WERI-Rb-1 (cell line): ENCODE results near the gene CD4.

ENCODE experiments used
- DNase-seq: peaks from one replicate; pipeline ENCODE4 v3.0.0-alpha.2; 2020
- H3K27ac ChIP-seq: fragments of 250-450 bp; sonication (Bioruptor Pico); 2 replicates; pipeline ENCODE4 v1.5.1; 2020; ENCODE audit warnings: mild to moderate bottlenecking, moderate library complexity
- H3K27me3 ChIP-seq: fragments of 250-450 bp; sonication (Bioruptor Pico); 2 replicates; pipeline ENCODE4 v1.5.1; 2021; ENCODE audit warnings: mild to moderate bottlenecking, low read depth, moderate library complexity; ENCODE audit not compliant: insufficient read depth, severe bottlenecking
- H3K36me3 ChIP-seq: fragments of 250-450 bp; sonication (Bioruptor Pico); 2 replicates; pipeline ENCODE4 v1.5.1; 2020; ENCODE audit warnings: mild to moderate bottlenecking, moderate library complexity
- H3K4me3 ChIP-seq: 2 replicates; pipeline ENCODE4 v1.5.1; 2011; ENCODE audit warnings: low read depth, mild to moderate bottlenecking, control low read depth, low read length
- H3K9me3 ChIP-seq: fragments of 250-450 bp; sonication (Bioruptor Pico); 2 replicates; pipeline ENCODE4 v1.5.1; 2021; ENCODE audit warnings: mild to moderate bottlenecking, moderate library complexity; ENCODE audit not compliant: severe bottlenecking
- TF ChIP-seq, protein P1 (sequence below): IDR thresholded peaks from 2 replicates; pipeline ENCODE4 v1.5.1; 2011; ENCODE audit warnings: low read depth, mild to moderate bottlenecking, control low read depth, inconsistent platforms, low read length

Gene CD4

DNA sequence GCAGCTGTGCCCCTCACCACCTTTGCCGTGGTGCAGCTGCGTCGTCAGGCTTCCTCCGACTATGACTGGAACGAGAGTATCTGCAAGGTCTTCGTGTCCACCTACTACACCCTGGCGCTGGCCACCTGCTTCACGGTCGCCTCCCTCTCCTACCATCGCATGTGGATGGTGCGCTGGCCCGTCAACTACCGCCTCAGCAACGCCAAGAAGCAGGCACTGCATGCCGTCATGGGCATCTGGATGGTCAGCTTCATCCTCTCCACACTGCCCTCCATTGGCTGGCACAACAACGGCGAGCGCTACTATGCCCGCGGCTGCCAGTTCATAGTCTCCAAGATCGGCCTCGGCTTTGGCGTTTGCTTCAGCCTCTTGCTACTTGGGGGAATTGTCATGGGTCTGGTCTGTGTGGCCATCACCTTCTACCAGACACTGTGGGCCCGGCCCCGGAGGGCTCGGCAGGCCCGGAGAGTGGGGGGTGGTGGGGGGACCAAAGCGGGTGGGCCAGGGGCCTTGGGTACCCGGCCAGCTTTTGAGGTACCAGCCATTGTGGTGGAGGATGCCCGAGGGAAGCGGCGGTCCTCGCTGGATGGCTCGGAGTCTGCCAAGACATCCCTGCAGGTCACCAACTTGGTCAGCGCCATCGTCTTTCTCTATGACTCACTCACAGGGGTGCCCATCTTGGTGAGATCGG, 34.9 kb downstream of the CD4 start:
- peaks cover 28% of the 10 kb centered on the region for H3K36me3 ChIP-seq
- DNase-seq = no peak
- H3K27me3 ChIP-seq = no peaks in the 10 kb centered on the region
- no peaks in the 10 kb centered on the region for H3K9me3 ChIP-seq
- no peak overlapping the region for H3K27ac ChIP-seq
- TF ChIP-seq, protein P1, sequence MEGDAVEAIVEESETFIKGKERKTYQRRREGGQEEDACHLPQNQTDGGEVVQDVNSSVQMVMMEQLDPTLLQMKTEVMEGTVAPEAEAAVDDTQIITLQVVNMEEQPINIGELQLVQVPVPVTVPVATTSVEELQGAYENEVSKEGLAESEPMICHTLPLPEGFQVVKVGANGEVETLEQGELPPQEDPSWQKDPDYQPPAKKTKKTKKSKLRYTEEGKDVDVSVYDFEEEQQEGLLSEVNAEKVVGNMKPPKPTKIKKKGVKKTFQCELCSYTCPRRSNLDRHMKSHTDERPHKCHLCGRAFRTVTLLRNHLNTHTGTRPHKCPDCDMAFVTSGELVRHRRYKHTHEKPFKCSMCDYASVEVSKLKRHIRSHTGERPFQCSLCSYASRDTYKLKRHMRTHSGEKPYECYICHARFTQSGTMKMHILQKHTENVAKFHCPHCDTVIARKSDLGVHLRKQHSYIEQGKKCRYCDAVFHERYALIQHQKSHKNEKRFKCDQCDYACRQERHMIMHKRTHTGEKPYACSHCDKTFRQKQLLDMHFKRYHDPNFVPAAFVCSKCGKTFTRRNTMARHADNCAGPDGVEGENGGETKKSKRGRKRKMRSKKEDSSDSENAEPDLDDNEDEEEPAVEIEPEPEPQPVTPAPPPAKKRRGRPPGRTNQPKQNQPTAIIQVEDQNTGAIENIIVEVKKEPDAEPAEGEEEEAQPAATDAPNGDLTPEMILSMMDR = no peak
- no peak overlapping the region for H3K4me3 ChIP-seq

DNA sequence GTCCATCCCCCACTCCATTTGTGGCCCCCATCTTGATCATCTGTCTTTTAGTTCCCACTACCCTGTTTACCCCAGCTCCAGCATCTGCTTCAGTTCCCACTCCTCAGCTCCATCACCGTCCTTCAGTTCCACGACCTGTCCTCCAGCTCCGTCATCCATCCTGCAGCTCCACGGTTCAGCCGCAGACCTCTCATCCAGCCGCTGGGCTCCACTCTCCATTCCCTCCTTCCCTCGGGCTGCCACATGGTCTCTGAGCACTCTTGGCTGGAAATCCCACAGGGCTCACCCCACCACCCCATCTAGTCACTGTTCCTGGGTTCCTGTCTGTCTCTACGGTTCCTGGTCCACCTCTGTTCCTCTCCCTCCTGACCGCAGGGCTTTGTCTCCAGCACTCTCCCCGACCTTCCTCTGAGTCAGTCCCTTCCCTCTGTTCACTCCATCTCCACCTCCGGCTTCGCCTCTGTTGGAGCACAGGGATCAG, 35.6 kb downstream of the CD4 start:
- Histone ChIP-seq H3K9me3 (no peaks in the 10 kb centered on the region), H3K27me3 (no peaks in the 10 kb centered on the region), H3K27ac (peak overlapping the region; percentile 25), H3K4me3 (no peak overlapping the region), H3K36me3 (peaks cover 29% of the 10 kb centered on the region)
- no peak for DNase-seq
- TF ChIP-seq, protein P1 = no peak

DNA sequence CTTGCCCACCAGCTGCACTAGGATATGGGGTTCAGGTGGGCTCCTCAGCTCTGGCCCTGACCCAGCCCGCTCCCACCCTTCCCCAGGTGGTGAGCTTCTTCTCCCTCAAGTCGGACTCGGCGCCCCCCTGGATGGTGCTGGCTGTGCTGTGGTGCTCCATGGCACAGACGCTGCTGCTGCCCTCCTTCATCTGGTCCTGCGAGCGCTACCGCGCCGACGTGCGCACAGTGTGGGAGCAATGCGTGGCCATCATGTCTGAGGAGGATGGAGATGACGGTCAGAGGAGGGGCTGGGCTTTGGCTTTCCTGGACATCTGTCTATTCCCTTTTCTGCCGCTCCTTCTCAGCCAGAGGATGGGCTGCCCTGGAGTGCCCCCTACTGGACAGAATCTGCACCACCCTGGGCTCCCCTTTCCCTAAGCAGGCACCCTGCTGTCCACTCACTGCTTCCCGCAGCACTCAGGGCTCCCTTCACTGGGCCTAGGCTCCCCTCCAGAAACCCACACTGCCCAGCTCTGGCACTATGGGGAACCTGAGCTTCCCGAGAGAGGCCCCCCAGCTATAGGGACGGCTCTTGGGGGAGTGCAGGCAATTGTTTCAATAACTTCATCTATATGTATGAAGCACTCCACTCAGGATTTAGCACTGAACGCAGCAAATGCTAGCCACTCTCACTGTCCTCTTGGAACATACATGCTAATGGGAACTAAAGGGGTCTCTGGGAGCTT, 36.2 kb downstream of the CD4 start:
- DNase-seq = peak; percentile 93
- peak overlapping the region; percentile 25 for H3K27ac ChIP-seq
- H3K4me3 ChIP-seq = no peak overlapping the region
- no peaks in the 10 kb centered on the region for H3K27me3 ChIP-seq
- H3K9me3 ChIP-seq = no peaks in the 10 kb centered on the region
- TF ChIP-seq, protein P1 = peak; percentile 93
- peaks cover 34% of the 10 kb centered on the region for H3K36me3 ChIP-seq

DNA sequence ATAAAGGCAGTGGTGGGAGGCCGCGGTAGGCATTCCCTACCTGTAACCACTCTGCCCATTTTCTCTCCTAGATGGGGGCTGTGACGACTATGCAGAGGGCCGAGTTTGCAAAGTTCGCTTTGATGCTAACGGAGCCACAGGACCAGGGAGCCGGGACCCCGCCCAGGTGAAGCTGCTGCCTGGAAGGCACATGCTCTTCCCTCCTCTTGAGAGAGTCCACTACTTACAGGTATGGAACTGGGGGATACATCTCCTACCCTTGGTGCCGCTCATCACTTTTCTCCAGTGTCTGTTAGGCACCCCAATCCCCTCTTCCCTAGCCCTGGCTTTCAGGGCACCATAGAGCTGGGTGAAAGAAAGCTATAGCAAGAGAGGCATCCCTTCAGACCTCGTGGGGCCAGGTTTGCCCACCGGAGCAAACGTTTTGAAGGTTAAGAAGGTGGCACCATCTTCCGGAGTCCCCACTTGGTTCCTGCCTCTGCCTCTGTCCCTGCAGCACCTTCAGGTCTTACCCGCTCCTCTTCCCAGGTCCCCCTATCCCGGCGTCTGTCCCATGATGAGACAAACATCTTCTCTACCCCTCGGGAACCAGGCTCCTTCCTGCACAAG, 36.9 kb downstream of the CD4 start:
- no peaks in the 10 kb centered on the region for H3K27me3 ChIP-seq
- TF ChIP-seq, protein P1 = no peak
- peaks cover 40% of the 10 kb centered on the region for H3K36me3 ChIP-seq
- peak overlapping the region; percentile 64 for H3K27ac ChIP-seq
- DNase-seq = no peak
- no peaks in the 10 kb centered on the region for H3K9me3 ChIP-seq
- no peak overlapping the region for H3K4me3 ChIP-seq

DNA sequence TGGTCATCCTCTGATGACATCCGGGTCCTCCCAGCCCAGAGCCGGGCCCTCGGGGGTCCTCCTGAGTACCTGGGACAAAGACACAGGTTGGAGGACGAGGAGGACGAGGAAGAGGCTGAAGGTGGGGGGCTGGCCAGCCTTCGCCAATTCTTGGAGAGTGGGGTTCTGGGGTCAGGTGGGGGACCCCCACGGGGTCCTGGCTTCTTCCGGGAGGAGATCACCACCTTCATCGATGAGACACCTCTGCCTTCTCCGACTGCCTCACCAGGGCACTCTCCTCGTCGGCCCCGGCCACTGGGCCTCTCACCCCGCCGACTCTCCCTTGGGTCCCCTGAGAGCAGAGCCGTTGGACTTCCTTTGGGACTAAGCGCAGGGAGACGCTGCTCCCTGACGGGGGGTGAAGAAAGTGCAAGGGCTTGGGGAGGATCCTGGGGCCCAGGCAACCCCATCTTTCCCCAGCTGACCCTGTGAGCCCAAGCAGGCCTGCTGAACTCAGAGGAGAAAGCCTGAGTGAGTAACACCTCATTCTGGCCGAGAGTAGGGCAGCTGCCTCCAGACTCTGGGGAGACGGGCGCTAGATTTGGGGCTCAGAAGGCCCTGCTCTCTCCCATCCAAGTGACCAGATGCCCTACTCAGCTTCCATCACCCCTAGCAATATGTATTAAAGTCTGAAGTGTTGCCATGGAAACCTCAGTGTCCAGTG, 37.6 kb downstream of the CD4 start:
- no peaks in the 10 kb centered on the region for H3K9me3 ChIP-seq
- TF ChIP-seq, protein P1 = 0 out of 2 replicates have a peak, but pooled peaks have one; percentile 2
- DNase-seq = peak; percentile 18
- peak overlapping the region; percentile 64 for H3K27ac ChIP-seq
- H3K4me3 ChIP-seq = no peak overlapping the region
- H3K27me3 ChIP-seq = no peaks in the 10 kb centered on the region
- H3K36me3 ChIP-seq = peaks cover 46% of the 10 kb centered on the region
